Neural cell (in vitro differentiated cells): Measurements from ENCODE around the gene FOXS1. TPM values are rescaled to one million over a fixed set of nuclear protein-coding genes. Genes with fewer than 3 reads are reported as not detected.
"Not testable (repeated sequence)": the region's sequence is repeated elsewhere in the genome, so short reads cannot be mapped to it uniquely, and the experiment has no call there.

Source experiments
- H2AFZ ChIP-seq: fragments of 200-600, 300-800 bp; sonication (generic), shearing (Covaris generic); 2 replicates; pipeline ENCODE4 v1.6.0; 2014; ENCODE audit warnings: low read depth, mild to moderate bottlenecking, antibody characterized with exemption, low read length, moderate library complexity
- H3F3A ChIP-seq: fragments of 200-600 bp; shearing (Covaris generic); 2 replicates; pipeline ENCODE4 v1.6.1; 2016; ENCODE audit warnings: mild to moderate bottlenecking, moderate library complexity, mixed read lengths, antibody characterized with exemption, low read length; ENCODE audit not compliant: insufficient read depth, poor library complexity, severe bottlenecking
- H3K27ac ChIP-seq: fragments of 200-600, 300-800 bp; sonication (generic), shearing (Covaris generic); 2 replicates; pipeline ENCODE4 v1.5.1; 2014; ENCODE audit warnings: mild to moderate bottlenecking, low read length, moderate library complexity
- H3K27me3 ChIP-seq: fragments of 300-800, 200-600 bp; sonication (generic), shearing (Covaris generic); 2 replicates; pipeline ENCODE4 v1.6.0; 2014; ENCODE audit warnings: mild to moderate bottlenecking, low read depth, low read length, moderate library complexity; ENCODE audit not compliant: insufficient read depth
- H3K36me3 ChIP-seq: fragments of 300-800, 200-600 bp; sonication (generic), shearing (Covaris generic); 2 replicates; pipeline ENCODE4 v1.5.1; 2014; ENCODE audit warnings: mild to moderate bottlenecking, antibody characterized with exemption, low read length, moderate library complexity; ENCODE audit not compliant: insufficient read depth
- H3K4me2 ChIP-seq: fragments of 300-800, 200-600 bp; sonication (generic), shearing (Covaris generic); 2 replicates; pipeline ENCODE4 v1.6.0; 2014; ENCODE audit warnings: mild to moderate bottlenecking, low read length
- H3K4me3 ChIP-seq: fragments of 300-800, 200-600 bp; sonication (generic), shearing (Covaris generic); 2 replicates; pipeline ENCODE4 v1.5.1; 2014; ENCODE audit warnings: mild to moderate bottlenecking, low read length, moderate library complexity
- H3K79me2 ChIP-seq: fragments of 200-600 bp; shearing (Covaris generic); replicated peaks from 2 replicates; pipeline ENCODE4 v1.6.0; 2014; ENCODE audit warnings: mild to moderate bottlenecking, low read length, moderate library complexity; ENCODE audit not compliant: insufficient read depth
- H3K9ac ChIP-seq: fragments of 300-800, 200-600 bp; sonication (generic), shearing (Covaris generic); 2 replicates; pipeline ENCODE4 v1.6.1; 2016; ENCODE audit warnings: mild to moderate bottlenecking, low read length, mixed read lengths
- H3K9me2 ChIP-seq: fragments of 200-600 bp; shearing (Covaris generic); 2 replicates; pipeline ENCODE4 v1.6.1; 2016; ENCODE audit warnings: mild to moderate bottlenecking, low read length, mixed read lengths; ENCODE audit not compliant: insufficient read depth
- H3K9me3 ChIP-seq: fragments of 200-600, 300-800 bp; sonication (generic), shearing (Covaris generic); 2 replicates; pipeline ENCODE4 v1.6.1; 2016; ENCODE audit warnings: mild to moderate bottlenecking, mixed run types, low read length, moderate library complexity, mixed read lengths
- H4K20me1 ChIP-seq: fragments of 200-600 bp; shearing (Covaris generic); 2 replicates; pipeline ENCODE4 v1.6.1; 2016; ENCODE audit warnings: mild to moderate bottlenecking, mixed run types; ENCODE audit not compliant: insufficient read depth
- EP300 ChIP-seq: fragments of 450-650 bp; conservative IDR thresholded peaks from 2 replicates; pipeline ENCODE4 v1.6.1; 2014; ENCODE audit warnings: antibody characterized with exemption, mild to moderate bottlenecking, moderate library complexity; ENCODE audit not compliant: poor library complexity, severe bottlenecking
- EZH2 ChIP-seq: fragments of 200-600, 300-800 bp; shearing (Covaris generic), sonication (generic); IDR thresholded peaks from 2 replicates; pipeline ENCODE4 v1.6.1; 2014; ENCODE audit warnings: antibody characterized with exemption, low read length, borderline replicate concordance, mild to moderate bottlenecking; ENCODE audit not compliant: insufficient read depth, poor library complexity, severe bottlenecking
- MXI1 ChIP-seq: fragments of 450-650 bp; conservative IDR thresholded peaks from 2 replicates; pipeline ENCODE4 v1.6.1; 2014; ENCODE audit warnings: antibody characterized with exemption, mild to moderate bottlenecking; ENCODE audit not compliant: poor library complexity, severe bottlenecking
- POLR2AphosphoS5 ChIP-seq: IDR thresholded peaks from 2 replicates; pipeline ENCODE4 v1.6.1; 2012
- RAD21 ChIP-seq: fragments of 450-650 bp; conservative IDR thresholded peaks from 2 replicates; pipeline ENCODE4 v1.6.1; 2014; ENCODE audit warnings: antibody characterized with exemption, mild to moderate bottlenecking, moderate library complexity
- SMC3 ChIP-seq: fragments of 450-650 bp; conservative IDR thresholded peaks from 2 replicates; pipeline ENCODE4 v1.6.1; 2014; ENCODE audit warnings: antibody characterized with exemption, mild to moderate bottlenecking, moderate library complexity; ENCODE audit not compliant: poor library complexity
- TAF1 ChIP-seq: IDR thresholded peaks from 2 replicates; pipeline ENCODE4 v1.6.1; 2012; ENCODE audit warnings: low read depth
- polyA plus RNA-seq: library from polyadenylated mRNA; depleted of rRNA; stranded (reverse); fragments of >200 nt; gene quantifications from 2 replicates; pipeline ENCODE4 v1.2.3, GENCODE V29; 2014
- TF ChIP-seq, protein P1 (sequence below): fragments of 450-650 bp; IDR thresholded peaks from 2 replicates; pipeline ENCODE4 v1.5.1; 2014; ENCODE audit warnings: antibody characterized with exemption, mild to moderate bottlenecking, moderate library complexity; ENCODE audit not compliant: poor library complexity, severe bottlenecking
- TF ChIP-seq, protein P2 (sequence below): IDR thresholded peaks from 2 replicates; pipeline ENCODE4 v1.6.1; 2012; ENCODE audit warnings: borderline replicate concordance

Gene FOXS1
- polyA plus RNA-seq, 1 donor from 2014 or later = not detected

DNA sequence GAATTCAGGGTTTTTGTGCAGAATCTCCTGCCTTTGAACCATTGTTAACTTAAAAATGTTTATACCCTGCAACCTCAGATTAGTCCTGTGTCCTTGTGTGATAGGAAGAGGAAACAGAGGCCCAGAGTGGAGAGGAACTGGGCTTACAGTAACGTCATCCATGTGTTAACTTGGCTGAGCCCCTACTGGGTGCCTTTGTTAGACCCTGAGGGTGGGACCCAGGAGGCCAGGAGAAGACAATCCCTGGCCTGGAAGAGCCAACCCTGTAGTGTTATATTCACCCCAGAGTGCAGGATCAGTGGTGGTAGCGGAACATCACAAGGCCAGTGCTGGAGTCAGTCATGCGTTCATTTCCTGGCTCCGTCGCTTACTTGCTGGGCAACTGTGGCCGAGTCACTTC is 15.7 kb downstream of the FOXS1 start:
- H3K9me2 ChIP-seq = no peaks in the 10 kb centered on the region
- no peaks in the 10 kb centered on the region for H4K20me1 ChIP-seq
- no peaks in the 10 kb centered on the region for H3K79me2 ChIP-seq
- no peak overlapping the region for H3K27ac ChIP-seq
- H3K9me3 ChIP-seq = no peaks in the 10 kb centered on the region
- no peaks in the 10 kb centered on the region for H3K36me3 ChIP-seq
- no peak overlapping the region for H3K4me2 ChIP-seq
- no peak overlapping the region for H3K9ac ChIP-seq
- no peaks in the 10 kb centered on the region for H3K27me3 ChIP-seq
- no peak overlapping the region for H3K4me3 ChIP-seq
- H3F3A ChIP-seq = no peaks in the 10 kb centered on the region
- TF ChIP-seq EZH2 (no peak), EP300 (no peak), TAF1 (no peak), SMC3 (no peak), POLR2AphosphoS5 (no peak), RAD21 (no peak), MXI1 (no peak)
- TF ChIP-seq, protein P1, sequence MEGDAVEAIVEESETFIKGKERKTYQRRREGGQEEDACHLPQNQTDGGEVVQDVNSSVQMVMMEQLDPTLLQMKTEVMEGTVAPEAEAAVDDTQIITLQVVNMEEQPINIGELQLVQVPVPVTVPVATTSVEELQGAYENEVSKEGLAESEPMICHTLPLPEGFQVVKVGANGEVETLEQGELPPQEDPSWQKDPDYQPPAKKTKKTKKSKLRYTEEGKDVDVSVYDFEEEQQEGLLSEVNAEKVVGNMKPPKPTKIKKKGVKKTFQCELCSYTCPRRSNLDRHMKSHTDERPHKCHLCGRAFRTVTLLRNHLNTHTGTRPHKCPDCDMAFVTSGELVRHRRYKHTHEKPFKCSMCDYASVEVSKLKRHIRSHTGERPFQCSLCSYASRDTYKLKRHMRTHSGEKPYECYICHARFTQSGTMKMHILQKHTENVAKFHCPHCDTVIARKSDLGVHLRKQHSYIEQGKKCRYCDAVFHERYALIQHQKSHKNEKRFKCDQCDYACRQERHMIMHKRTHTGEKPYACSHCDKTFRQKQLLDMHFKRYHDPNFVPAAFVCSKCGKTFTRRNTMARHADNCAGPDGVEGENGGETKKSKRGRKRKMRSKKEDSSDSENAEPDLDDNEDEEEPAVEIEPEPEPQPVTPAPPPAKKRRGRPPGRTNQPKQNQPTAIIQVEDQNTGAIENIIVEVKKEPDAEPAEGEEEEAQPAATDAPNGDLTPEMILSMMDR = no peak
- TF ChIP-seq, protein P2, sequence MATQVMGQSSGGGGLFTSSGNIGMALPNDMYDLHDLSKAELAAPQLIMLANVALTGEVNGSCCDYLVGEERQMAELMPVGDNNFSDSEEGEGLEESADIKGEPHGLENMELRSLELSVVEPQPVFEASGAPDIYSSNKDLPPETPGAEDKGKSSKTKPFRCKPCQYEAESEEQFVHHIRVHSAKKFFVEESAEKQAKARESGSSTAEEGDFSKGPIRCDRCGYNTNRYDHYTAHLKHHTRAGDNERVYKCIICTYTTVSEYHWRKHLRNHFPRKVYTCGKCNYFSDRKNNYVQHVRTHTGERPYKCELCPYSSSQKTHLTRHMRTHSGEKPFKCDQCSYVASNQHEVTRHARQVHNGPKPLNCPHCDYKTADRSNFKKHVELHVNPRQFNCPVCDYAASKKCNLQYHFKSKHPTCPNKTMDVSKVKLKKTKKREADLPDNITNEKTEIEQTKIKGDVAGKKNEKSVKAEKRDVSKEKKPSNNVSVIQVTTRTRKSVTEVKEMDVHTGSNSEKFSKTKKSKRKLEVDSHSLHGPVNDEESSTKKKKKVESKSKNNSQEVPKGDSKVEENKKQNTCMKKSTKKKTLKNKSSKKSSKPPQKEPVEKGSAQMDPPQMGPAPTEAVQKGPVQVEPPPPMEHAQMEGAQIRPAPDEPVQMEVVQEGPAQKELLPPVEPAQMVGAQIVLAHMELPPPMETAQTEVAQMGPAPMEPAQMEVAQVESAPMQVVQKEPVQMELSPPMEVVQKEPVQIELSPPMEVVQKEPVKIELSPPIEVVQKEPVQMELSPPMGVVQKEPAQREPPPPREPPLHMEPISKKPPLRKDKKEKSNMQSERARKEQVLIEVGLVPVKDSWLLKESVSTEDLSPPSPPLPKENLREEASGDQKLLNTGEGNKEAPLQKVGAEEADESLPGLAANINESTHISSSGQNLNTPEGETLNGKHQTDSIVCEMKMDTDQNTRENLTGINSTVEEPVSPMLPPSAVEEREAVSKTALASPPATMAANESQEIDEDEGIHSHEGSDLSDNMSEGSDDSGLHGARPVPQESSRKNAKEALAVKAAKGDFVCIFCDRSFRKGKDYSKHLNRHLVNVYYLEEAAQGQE = no peak
- H2AFZ ChIP-seq = no peak overlapping the region

DNA sequence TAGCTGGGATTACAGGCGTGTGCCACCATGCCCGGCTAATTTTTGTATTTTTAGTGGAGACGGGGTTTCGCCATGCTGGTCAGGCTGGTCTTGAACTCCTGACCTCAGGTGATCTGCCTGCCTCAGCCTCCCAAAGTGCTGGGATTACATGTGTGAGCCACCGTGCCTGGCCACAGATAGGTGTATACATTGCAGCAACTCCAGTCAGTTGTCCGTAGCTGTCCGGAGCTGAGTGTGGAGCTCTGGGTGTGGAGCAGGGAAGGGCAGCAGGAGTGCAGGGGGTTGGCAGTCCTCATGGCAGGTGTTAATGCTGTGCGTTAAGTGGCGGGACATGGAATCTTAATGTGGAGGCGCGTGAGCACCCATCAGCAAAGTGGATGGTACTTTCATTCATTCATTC is 17.4 kb downstream of the FOXS1 start:
- not testable (repeated sequence) for H4K20me1 ChIP-seq, H3K9me3 ChIP-seq, H3K4me3 ChIP-seq, H3K36me3 ChIP-seq, H3K79me2 ChIP-seq, H3K27ac ChIP-seq, H3K9ac ChIP-seq, H3K9me2 ChIP-seq, H3K27me3 ChIP-seq, H2AFZ ChIP-seq, H3K4me2 ChIP-seq, H3F3A ChIP-seq

DNA sequence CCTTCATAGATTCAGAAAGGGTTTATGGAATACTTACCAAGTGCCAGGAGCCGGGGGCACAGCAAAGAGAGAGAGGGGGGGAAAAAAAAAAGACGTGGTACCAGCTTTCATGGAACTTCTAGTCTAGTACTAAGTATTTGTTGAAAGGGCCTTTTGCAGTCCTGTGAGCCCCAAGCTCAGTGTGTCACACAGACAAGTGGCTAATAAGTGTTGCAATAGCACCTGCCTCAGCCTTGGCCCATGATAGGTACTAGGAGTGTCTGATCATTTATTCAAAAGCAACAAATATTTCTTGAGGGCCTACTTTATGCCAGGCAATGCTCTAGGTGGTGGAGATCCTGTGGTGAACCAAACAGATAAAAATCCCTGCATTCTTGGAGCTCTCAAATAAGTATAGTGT is 18.3 kb downstream of the FOXS1 start:
- H3K27ac ChIP-seq = no peak overlapping the region
- H3K27me3 ChIP-seq = no peaks in the 10 kb centered on the region
- H3K36me3 ChIP-seq = no peaks in the 10 kb centered on the region
- no peaks in the 10 kb centered on the region for H3K9me3 ChIP-seq
- no peak overlapping the region for H2AFZ ChIP-seq
- H3K4me3 ChIP-seq = no peak overlapping the region
- no peaks in the 10 kb centered on the region for H3K79me2 ChIP-seq
- H3K4me2 ChIP-seq = no peak overlapping the region
- H3K9me2 ChIP-seq = no peaks in the 10 kb centered on the region
- TF ChIP-seq EP300 (no peak), TAF1 (no peak), EZH2 (no peak)
- TF ChIP-seq, protein P1 = no peak
- TF ChIP-seq, protein P2 = no peak
- H4K20me1 ChIP-seq = no peaks in the 10 kb centered on the region
- no peak overlapping the region for H3K9ac ChIP-seq
- no peaks in the 10 kb centered on the region for H3F3A ChIP-seq
